Neural cell (in vitro differentiated cells): ENCODE measurements around the gene OR6N1.

Source experiments
- CTCF ChIP-seq: fragments of 450-650 bp; IDR thresholded peaks from 2 replicates; pipeline ENCODE4 v1.5.1; 2014; ENCODE audit warnings: antibody characterized with exemption, mild to moderate bottlenecking, moderate library complexity; ENCODE audit not compliant: poor library complexity, severe bottlenecking
- EP300 ChIP-seq: fragments of 450-650 bp; conservative IDR thresholded peaks from 2 replicates; pipeline ENCODE4 v1.6.1; 2014; ENCODE audit warnings: antibody characterized with exemption, mild to moderate bottlenecking, moderate library complexity; ENCODE audit not compliant: poor library complexity, severe bottlenecking
- EZH2 ChIP-seq: fragments of 200-600, 300-800 bp; shearing (Covaris generic), sonication (generic); IDR thresholded peaks from 2 replicates; pipeline ENCODE4 v1.6.1; 2014; ENCODE audit warnings: antibody characterized with exemption, low read length, borderline replicate concordance, mild to moderate bottlenecking; ENCODE audit not compliant: insufficient read depth, poor library complexity, severe bottlenecking
- MXI1 ChIP-seq: fragments of 450-650 bp; conservative IDR thresholded peaks from 2 replicates; pipeline ENCODE4 v1.6.1; 2014; ENCODE audit warnings: antibody characterized with exemption, mild to moderate bottlenecking; ENCODE audit not compliant: poor library complexity, severe bottlenecking
- POLR2AphosphoS5 ChIP-seq: IDR thresholded peaks from 2 replicates; pipeline ENCODE4 v1.6.1; 2012
- RAD21 ChIP-seq: fragments of 450-650 bp; conservative IDR thresholded peaks from 2 replicates; pipeline ENCODE4 v1.6.1; 2014; ENCODE audit warnings: antibody characterized with exemption, mild to moderate bottlenecking, moderate library complexity
- REST ChIP-seq: IDR thresholded peaks from 2 replicates; pipeline ENCODE4 v1.6.1; 2012; ENCODE audit warnings: borderline replicate concordance

DNA sequence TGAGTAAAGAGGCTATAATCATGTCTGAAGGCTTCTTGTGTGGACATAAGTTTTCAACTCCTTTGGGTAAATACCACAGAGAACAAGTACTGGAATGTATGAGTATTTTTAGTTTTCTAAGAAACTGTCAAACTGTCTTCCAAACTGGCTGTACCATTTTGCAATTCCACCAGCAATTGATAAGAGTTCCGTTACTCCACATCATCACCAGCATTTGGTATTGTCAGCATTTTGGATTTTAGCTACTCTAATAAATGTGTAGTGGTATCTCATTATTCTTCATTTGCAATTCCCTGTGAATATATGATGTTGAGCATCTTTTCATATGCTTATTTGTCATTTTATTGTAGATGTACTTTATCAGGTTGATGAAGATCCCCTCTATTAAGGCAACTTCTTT, 49.7 kb upstream of the OR6N1 start:
- no peak for TF ChIP-seq CTCF
- no peak for TF ChIP-seq EZH2
- TF ChIP-seq RAD21, result no peak
- TF ChIP-seq REST, result no peak
- TF ChIP-seq EP300, result no peak
- TF ChIP-seq MXI1, result no peak
- TF ChIP-seq POLR2AphosphoS5, result no peak
